Breast epithelium (tissue), 4 donors: ENCODE data around the gene MYO1E. TPM values are rescaled to one million over a fixed set of nuclear protein-coding genes. Genes with fewer than 3 reads are reported as not detected.
A peak's percentile ranks its signal among the peaks of the same experiment; 100 is the strongest.

Experiments
- DNase-seq, 2 donors: peaks; one replicate each; pipeline ENCODE4 v3.0.0-alpha.2; 2019; ENCODE audit warnings: low spot score in 2 of 2
- H3K27ac ChIP-seq, 2 donors: fragments of 200-600 bp; sonication (generic) in 1 of 2; one replicate each; pipeline ENCODE4 v1.5.1; 2016 to 2019; ENCODE audit warnings: mild to moderate bottlenecking in 1 of 2
- H3K27me3 ChIP-seq, 2 donors: fragments of 200-600 bp; sonication (generic) in 1 of 2; one replicate each; pipeline versions ENCODE4 v1.5.1 to v1.6.0; 2017 to 2019; ENCODE audit warnings: control low read depth in 1 of 2, mild to moderate bottlenecking in 1 of 2
- H3K36me3 ChIP-seq: fragments of 200-600 bp; one replicate; pipeline ENCODE4 v1.5.1; 2019
- H3K4me1 ChIP-seq, 2 donors: fragments of 200-600 bp; sonication (generic); one replicate each; pipeline ENCODE4 v1.5.1; 2016 to 2019; ENCODE audit warnings: control low read depth in 1 of 2
- H3K4me3 ChIP-seq, 3 donors: fragments of 200-600 bp; sonication (generic); 1 replicate in 2 of 3; 2 replicates in 1 of 3; pipeline ENCODE4 v1.5.1; 2016 to 2019; ENCODE audit warnings: mild to moderate bottlenecking in 3 of 3, moderate library complexity in 2 of 3
- H3K9me3 ChIP-seq, 2 donors: fragments of 200-600 bp; sonication (generic) in 1 of 2; one replicate each; pipeline ENCODE4 v1.5.1; 2016 to 2019; ENCODE audit warnings: control low read depth in 1 of 2
- POLR2A ChIP-seq: fragments of 450-650 bp; IDR thresholded peaks from one replicate; pipeline ENCODE4 v1.6.1; 2016; ENCODE audit warnings: antibody characterized with exemption, mild to moderate bottlenecking, moderate library complexity
- POLR2AphosphoS5 ChIP-seq, 3 donors: sonication (generic); formaldehyde crosslinking; IDR thresholded peaks; one replicate each; pipeline ENCODE4 v1.6.1; 2017; ENCODE audit warnings: antibody characterized with exemption in 3 of 3
- intact Hi-C: fragments of 100-400 bp; cut with DNase I; formaldehyde crosslinking; loops from one replicate; pipeline ENCODE4 v1.15.1; 2023; ENCODE audit warnings: low total_unique reads
- total RNA-seq, 3 donors: library from RNA; depleted of rRNA; stranded (reverse); fragments of >200 nt; gene quantifications; one replicate each; pipeline ENCODE4 v1.1.0, GENCODE V29; 2016
- TF ChIP-seq, protein P1 (sequence below), 3 donors: fragments of 450-650 bp; IDR thresholded peaks; one replicate each; pipeline ENCODE4 v1.5.1; 2016 to 2017; ENCODE audit warnings: antibody characterized with exemption in 3 of 3, mild to moderate bottlenecking in 3 of 3, moderate library complexity in 3 of 3

MYO1E gene
- total RNA-seq, 3 donors from 2014 or later = 51.5 to 76.1 (median 68.6) TPM

DNA sequence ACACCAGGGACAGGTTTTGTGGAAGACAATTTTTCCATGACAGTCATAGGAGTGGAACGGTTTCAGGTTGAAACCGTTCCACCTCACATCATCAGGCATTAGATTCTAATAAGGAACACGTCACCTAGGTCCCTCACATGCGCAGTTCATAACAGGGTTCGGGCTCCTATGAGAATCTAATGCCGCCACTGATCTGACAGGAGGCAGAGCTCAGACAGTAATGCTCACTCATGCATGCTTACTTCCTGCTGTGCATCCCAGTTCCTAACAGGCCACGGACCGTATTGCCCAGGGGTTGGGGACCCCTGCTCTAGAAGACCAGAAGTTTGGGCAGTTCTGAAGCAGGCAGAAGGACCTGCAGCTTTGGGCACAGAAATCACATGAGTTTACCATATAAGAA lies 61.5 kb downstream of the MYO1E start:
- H3K27me3 ChIP-seq = no peaks in the 10 kb centered on the region
- no peaks in the 10 kb centered on the region for H3K36me3 ChIP-seq
- H3K27ac ChIP-seq = no peak overlapping the region
- no peak overlapping the region for H3K4me3 ChIP-seq
- DNase-seq = no peak
- TF ChIP-seq POLR2A (no peak), POLR2AphosphoS5 (IDR thresholded peaks at IDR 0.05) (no peak)
- TF ChIP-seq, protein P1, sequence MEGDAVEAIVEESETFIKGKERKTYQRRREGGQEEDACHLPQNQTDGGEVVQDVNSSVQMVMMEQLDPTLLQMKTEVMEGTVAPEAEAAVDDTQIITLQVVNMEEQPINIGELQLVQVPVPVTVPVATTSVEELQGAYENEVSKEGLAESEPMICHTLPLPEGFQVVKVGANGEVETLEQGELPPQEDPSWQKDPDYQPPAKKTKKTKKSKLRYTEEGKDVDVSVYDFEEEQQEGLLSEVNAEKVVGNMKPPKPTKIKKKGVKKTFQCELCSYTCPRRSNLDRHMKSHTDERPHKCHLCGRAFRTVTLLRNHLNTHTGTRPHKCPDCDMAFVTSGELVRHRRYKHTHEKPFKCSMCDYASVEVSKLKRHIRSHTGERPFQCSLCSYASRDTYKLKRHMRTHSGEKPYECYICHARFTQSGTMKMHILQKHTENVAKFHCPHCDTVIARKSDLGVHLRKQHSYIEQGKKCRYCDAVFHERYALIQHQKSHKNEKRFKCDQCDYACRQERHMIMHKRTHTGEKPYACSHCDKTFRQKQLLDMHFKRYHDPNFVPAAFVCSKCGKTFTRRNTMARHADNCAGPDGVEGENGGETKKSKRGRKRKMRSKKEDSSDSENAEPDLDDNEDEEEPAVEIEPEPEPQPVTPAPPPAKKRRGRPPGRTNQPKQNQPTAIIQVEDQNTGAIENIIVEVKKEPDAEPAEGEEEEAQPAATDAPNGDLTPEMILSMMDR (IDR thresholded peaks at IDR 0.05) = no peak
- H3K9me3 ChIP-seq = no peaks in the 10 kb centered on the region
- peaks cover 0 to 4% of the 10 kb centered on the region in 2 donors for H3K4me1 ChIP-seq
- intact Hi-C loops = no loop called here

DNA sequence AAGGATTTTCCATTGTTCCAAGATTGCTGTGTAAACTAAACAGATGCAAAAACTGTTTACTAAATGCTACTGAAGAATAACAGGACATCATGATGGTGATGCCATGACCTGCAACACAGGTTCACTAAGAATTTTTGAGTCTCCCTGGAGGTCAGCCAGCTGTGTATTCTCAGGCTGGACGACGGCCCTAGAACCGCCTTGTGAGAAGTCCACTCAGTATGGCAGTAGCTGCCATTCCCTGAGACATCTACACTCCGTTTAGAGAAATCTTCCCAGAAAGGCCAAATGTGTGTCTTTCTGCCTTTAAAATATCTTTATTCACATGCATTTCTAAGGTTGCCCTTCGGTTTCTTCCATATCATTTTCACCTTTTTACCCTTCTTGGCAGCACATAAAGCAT lies 63.3 kb downstream of the MYO1E start:
- Histone ChIP-seq H3K27me3 (no peaks in the 10 kb centered on the region), H3K36me3 (no peaks in the 10 kb centered on the region), H3K27ac (no peak overlapping the region), H3K9me3 (no peaks in the 10 kb centered on the region), H3K4me3 (no peak overlapping the region), H3K4me1 (peaks cover 0 to 4% of the 10 kb centered on the region in 2 donors)
- intact Hi-C loops = no loop called here
- TF ChIP-seq POLR2AphosphoS5 (IDR thresholded peaks at IDR 0.05) (no peak), POLR2A (no peak)
- TF ChIP-seq, protein P1 (IDR thresholded peaks at IDR 0.05) = no peak
- DNase-seq = no peak

DNA sequence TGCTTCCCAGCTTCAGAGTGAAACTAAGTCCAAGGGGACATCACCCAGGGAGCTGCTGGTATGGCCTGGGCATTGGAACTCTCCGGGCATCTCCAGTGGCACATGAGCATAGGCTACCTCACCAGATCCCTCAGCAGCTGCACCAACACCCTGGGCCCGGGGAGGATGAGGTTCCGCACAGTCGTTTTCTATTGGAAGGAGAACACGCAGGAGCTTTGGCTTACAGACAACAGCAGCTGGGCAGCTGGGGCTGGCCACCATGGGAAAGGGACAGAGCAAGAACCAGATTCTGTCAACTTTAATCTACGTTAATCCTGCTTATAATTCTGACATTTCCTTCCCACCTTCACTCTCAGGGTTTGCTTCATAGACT lies 65.5 kb downstream of the MYO1E start:
- H3K36me3 ChIP-seq = no peaks in the 10 kb centered on the region
- H3K4me3 ChIP-seq = no peak overlapping the region
- H3K27ac ChIP-seq = peak overlapping the region in 1 of 2 donors; percentile 27
- H3K9me3 ChIP-seq = no peaks in the 10 kb centered on the region
- no peak for DNase-seq
- TF ChIP-seq POLR2AphosphoS5 (IDR thresholded peaks at IDR 0.05) (no peak), POLR2A (no peak)
- TF ChIP-seq, protein P1 (IDR thresholded peaks at IDR 0.05) = no peak
- no peaks in the 10 kb centered on the region for H3K27me3 ChIP-seq
- intact Hi-C loops = no loop called here
- H3K4me1 ChIP-seq = no peaks in the 10 kb centered on the region

DNA sequence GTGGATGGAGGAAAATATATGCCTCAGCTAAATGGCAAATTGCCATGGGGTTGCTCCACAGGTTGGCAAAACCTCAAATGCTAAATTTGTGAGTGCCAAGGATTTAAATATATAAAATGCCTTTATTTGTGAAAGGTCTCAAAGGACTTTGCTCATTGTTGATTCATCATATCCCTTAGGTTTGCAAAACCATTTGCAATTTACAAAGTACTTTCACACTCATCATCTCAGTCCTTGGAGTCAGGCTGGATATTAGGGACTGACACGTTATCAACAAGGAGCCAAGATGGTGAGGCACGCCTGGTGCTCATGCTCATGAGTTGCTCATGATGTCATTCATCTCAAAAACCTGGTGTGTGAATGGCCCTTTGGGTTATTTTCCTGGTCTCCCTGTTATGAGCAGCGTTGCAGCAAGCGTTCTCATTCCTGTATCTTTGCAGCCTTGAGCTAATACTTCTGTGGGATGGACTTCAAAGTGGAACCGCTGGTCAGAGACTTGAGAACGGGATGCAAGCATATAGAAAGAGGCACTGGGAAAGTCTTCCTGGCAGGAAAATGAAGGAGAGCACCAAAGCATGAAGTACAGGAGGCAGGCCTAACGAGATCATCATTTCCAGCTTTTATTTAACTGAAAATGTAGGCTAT lies 66.0 kb downstream of the MYO1E start:
- Histone ChIP-seq H3K27ac (peak overlapping the region in 1 of 2 donors; percentile 27), H3K9me3 (no peaks in the 10 kb centered on the region), H3K4me1 (no peaks in the 10 kb centered on the region), H3K4me3 (no peak overlapping the region), H3K36me3 (no peaks in the 10 kb centered on the region), H3K27me3 (no peaks in the 10 kb centered on the region)
- intact Hi-C loops = no loop called here
- DNase-seq = no peak
- TF ChIP-seq, protein P1 (IDR thresholded peaks at IDR 0.05) = no peak
- no peak for TF ChIP-seq POLR2AphosphoS5 (IDR thresholded peaks at IDR 0.05)
- TF ChIP-seq POLR2A = no peak

DNA sequence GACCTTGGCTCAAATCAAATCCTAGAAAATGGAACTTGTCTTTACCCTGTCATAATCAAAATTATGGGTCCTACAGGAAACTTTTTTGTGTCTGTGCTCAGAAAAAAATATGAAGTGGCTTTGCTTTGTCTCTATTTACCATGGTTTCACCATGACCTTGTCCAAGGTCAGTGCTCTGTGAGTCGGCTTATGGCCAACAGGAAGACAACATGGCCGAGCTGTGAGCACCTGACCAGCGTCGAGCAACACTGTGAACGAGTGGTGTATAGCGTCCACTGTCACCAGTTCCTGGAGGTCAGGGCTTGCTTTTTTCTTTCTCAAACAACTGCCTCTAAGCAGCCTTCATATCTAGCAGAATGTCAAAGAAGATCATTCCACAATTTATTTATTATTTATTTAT lies 67.9 kb downstream of the MYO1E start:
- peak overlapping the region in 1 of 2 donors; percentile 1 for H3K27ac ChIP-seq
- no peak for DNase-seq

More for the DNA sequence above, 67.9 kb downstream of the MYO1E start:
- Histone ChIP-seq H3K9me3 (no peaks in the 10 kb centered on the region), H3K4me3 (no peak overlapping the region), H3K36me3 (no peaks in the 10 kb centered on the region), H3K27me3 (no peaks in the 10 kb centered on the region), H3K4me1 (peaks cover 0 to 11% of the 10 kb centered on the region in 2 donors)
- intact Hi-C loops = no loop called here
- TF ChIP-seq POLR2AphosphoS5 (IDR thresholded peaks at IDR 0.05) (no peak), POLR2A (no peak)
- TF ChIP-seq, protein P1 (IDR thresholded peaks at IDR 0.05) = no peak
